ENCODE measurements around the gene CERS2.

Gene CERS2, protein sequence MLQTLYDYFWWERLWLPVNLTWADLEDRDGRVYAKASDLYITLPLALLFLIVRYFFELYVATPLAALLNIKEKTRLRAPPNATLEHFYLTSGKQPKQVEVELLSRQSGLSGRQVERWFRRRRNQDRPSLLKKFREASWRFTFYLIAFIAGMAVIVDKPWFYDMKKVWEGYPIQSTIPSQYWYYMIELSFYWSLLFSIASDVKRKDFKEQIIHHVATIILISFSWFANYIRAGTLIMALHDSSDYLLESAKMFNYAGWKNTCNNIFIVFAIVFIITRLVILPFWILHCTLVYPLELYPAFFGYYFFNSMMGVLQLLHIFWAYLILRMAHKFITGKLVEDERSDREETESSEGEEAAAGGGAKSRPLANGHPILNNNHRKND

DNA sequence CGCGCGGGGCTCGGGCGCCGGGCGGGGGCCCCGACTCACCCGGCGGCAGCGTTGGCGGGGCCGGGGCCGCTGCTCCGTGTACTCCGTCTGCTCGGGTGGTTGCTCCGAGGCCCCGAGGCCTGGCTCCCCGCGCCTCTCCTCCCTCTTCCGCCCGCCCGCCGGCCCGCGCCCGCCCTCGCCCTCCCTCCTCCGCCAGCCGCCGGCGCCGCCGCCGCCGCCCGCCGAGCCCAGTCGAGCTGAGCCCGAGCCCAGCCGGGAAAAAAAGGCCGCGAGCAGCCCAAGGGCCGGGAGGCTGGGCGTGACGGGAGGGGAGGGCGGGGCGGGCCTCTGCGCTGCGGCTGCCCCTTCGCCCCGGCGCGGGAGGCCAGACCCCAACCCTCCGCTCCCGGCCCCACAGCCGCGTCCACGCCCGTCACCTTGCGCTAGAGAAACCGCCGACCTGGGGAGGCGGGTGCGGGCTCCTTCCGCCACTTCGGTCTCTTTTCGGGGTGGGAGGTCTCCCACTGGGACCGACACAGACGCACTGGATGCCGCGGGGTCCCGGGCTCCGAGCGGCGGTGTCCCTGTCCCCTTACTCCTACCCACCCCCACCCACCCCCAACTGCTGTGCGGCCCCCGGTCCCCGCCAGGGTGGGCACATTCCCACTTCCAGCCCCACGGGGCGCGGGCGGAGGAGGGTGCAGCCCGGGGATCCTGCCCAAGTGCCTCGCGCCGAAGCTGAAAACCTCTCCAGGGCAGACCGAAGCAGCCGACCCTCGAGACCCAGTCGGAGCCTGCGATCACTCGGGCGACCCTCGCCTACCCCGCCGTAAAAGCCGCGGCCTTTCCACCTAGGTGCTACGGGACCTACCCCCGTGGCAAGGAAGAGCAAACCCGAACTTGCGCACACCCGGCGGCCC, at the start of gene CERS2:
CERS2 (minus strand) TSS at position 256 of the 899 bp plus-strand sequence. CDS start 5,745 bp downstream, outside the sequence.
- peak; percentile 80 for DNase-seq

DNA sequence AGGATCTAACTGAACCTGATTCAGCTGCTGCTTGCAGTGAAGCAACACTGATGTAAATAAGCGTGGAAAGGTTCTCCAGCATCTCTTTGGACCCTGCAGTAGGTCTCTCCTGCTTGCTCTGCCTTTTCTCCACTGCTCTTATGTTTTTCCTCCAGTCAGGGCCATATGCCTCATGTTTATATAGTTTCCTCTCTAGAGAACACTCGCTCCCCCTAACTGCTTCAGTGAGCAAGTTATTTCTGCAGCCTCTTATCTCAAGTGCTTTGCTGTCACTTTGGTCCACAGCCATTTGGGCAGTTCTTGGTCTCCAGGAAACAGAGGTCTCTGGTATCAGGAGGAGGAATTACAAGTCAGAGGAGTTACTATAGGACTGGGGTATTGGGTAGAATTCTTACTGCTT, 38.9 kb upstream of the CERS2 start:
- DNase-seq = no peak

DNA sequence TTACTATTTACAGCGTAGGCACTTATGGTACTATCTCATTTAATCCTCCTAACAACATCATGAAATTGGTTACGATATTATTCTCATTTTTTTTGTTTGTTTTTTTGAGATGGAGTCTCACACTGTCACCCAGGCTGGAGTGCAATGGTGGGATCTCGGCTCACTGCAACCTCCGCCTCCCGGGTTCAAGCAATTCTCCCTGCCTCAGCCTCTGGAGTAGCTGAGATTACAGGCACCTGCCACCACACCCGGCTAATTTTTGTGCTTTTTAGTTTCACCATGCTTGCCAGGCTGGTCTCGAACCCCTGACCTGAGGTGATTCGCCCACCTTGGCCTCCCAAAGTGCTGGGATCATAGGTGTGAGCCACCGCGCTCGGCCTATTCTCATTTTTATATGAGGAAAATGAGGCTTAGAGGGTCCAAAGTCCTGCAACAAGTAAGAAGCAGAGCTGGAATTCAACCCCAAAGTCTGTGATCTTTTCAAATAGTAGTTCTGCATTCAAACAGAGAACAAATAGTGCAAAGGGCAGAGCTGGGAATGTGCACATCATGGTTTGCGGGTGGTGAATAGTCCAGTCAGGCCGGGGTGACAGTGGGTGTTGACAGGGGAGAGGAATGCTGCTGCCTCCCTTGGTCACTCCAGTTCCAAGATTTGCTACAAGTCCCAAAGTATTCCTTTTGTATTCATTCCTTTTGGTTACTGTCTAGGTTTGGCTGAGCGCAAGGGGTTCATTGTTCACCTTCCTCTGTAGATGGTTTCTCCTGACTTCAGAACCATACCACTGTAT, 38.2 kb upstream of the CERS2 start:
- DNase-seq = no peak

DNA sequence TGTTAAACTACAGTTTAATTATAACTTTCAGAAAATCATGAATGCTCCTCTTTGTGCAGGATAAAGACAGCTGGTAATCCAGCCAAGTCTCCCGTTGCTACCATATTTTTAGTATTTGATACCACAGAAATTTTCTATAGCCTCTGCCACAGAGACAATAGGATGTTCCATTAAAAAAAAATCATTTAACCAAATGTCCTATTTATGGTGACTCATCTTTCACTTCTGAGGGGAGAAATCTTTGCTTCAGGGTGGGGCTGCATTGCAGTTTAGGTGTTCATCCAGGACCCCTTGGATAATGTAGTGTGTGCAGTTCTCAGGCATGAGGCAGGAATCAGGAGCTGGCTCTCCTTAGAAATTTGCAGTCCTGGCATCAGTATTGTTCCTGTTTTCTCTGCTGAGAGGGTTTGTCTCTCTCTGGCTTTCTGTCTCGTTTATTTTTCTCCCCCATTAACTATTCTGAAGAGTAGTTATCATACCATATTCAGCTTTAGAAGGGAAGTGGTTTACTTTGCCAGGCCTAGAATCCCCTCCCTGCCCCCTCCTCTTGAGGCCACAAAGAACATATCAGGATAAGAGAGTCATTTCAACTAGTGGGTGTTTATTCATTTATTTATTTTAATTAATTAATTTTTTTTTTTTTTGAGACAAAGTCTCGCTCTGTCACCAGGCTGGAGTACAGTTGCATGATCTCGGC, 36.7 kb upstream of the CERS2 start:
- no peak for DNase-seq

DNA sequence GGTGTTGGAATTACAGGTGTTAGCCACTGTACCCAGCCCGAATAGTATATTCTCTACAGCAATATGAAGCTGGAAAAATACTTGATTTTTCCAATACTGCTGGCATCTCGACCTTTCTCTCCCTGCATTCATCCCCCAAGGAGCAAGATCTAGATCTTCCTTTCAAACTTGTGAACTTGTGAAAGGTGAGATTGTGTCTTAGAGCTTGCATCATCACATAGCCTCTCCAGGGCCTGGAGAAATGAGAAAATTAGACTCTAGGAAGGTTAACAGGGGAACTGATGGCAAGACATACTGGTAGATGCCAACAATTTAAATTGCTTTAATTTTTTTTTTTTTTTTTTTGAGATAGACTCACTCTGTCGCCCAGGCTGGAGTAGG, 35.7 kb upstream of the CERS2 start:
- DNase-seq = no peak

DNA sequence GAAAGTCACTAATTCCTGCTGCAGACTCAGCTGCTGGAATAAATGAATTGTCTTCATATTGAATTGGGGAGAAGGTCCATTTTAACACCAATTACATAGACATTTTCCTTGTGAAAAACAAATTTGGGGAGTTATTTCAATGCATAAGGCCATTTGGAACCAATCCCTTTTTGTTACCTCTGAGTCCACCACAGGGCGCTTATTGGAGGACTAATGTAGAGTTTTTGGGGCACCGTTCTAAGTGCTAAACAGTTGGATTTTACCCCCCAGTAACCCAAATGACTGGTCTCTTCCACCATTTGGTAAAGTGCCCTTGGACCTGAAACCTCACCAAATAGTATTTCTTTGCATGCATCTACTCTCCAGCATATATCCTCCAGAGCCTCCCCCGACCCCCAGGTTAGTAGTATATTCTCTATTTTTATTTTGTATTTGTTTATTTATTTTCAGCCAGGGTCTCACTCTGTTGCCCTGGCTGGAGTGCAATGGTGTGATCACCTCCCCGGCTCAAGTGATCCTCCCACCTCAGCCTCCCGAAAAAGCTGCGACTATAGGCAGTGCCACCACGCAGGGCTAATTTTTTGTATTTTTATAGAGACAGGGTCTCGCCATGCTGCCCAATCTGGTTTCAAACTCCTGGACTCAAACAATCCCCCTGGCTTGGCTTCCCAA, 35.2 kb upstream of the CERS2 start:
- DNase-seq = no peak

DNA sequence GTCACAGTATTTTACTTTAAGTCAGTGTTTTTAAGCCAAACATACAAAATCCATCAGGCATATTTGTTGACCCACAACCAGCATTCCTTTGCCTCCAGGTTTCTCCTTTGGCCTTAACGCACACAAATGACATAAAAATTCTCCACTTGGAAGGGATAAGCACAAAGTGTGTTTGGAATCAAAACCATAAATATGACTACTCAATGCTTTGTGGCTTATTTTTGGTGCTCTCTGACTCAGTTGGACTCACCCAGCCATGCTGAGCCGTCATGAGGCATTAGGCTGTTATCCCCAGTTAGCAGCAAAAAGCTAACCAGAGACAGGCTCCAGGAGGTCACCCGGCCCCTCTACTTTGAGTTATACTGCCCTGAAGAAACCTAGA, 34.6 kb upstream of the CERS2 start:
- DNase-seq = no peak

DNA sequence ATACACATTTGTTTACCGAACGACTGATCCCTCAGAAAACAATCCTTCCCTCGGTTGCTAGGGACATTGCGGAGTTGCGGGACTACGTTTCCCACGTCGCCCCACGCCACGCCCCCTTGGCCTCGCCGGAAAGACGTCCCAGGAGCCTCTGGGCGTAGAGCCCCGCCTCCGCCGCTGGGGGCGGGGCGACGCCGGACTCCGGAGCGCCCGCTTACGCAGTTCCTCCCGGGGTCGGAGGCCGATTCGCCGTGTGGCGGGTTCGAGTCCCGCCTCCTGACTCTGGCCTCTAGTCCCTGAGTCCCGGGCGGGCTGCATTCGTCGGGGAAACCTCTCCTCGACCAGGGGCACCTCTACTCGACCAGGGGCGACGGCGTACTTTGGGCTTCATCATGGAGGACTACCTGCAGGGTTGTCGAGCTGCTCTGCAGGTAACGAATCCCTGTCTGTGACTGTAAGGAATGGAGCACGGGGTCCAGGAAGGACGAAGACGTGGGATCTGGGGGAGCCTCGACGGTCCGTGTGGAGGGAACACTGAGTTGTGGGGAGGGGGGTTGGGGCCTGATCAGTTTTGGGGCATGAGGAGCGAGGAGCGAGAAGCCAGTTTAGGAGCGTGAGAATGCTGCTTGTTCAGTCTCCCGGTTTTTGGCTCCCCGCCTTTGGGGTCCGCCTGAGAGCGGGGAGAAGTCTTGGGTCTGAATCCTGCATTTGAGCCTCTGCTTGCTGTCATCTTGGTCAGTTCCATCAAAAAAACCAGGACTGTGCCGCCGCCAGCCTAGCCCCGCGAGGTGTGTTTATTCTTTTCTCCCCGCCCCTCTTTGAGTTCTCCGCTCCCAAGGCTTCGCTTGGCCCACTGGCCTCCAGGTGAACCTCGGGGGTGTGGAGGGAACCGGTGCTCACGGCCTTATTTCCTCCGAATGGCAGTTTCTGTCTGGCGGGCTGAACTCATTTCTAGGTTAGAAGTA, 33.9 kb upstream of the CERS2 start, which contains the start of gene PRUNE1:
PRUNE1 (plus strand) TSS at position 206 of the 962 bp plus-strand sequence; CDS start at position 390, 184 bp downstream.
- peak; percentile 94 for DNase-seq

DNA sequence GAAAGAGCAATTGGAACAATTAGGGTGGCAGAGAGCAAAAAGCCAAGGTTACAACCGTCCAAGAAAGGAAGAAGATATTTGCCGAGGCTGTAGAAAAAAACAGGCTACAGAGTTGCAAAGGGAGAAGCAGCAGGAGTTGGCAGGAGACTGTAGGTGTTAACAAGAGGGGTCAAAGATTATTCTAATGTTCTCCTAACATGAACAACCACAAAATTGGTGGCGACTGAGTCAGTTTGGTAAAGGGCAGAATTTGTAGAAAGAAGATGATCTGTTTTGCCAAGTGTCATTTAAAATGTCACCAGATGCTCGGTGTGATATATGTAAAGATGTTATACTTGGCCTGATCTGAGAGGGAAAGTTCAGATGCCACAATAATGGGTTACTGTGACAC, 33.2 kb upstream of the CERS2 start:
- no peak for DNase-seq

DNA sequence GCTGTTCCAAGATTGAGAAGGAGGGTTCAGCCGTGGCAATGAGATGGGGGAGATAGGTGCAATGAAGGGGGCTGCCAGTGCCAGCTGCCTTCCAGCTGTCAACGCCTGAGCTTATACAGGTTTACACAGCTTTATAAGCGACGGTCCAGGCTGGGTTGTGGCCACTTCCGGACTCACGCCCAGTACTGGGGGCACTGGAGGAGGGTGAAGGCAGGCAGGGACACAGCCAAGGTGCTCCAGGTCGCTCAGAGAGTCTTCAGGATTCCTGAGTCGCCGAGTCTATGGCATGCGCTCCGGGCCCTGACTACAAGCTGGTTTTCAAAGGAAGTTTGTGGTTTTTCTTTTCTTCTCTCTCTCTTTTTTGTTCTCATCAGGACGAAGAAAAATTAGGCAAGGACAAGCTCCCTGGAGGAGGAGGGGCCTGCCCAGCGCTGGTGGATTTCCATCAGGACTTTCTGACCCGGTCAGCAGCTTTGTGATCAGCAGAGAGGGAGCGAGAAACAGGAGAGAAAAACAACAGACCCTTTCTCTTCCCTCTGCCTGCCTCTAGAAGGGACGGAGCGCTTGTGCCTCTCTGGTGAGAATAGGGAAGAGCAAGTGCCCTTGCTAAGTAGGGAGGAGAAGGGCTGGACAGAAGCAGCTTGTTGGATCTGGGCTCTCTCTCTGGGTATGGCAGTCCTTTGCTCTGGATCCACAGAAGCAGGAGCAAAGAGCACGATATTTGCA, 31.9 kb upstream of the CERS2 start, which contains the start of gene MINDY1:
MINDY1 (minus strand) TSS at position 576 of the 726 bp plus-strand sequence. CDS start 4,285 bp downstream, outside the sequence.
- peak; percentile 54 for DNase-seq

DNA sequence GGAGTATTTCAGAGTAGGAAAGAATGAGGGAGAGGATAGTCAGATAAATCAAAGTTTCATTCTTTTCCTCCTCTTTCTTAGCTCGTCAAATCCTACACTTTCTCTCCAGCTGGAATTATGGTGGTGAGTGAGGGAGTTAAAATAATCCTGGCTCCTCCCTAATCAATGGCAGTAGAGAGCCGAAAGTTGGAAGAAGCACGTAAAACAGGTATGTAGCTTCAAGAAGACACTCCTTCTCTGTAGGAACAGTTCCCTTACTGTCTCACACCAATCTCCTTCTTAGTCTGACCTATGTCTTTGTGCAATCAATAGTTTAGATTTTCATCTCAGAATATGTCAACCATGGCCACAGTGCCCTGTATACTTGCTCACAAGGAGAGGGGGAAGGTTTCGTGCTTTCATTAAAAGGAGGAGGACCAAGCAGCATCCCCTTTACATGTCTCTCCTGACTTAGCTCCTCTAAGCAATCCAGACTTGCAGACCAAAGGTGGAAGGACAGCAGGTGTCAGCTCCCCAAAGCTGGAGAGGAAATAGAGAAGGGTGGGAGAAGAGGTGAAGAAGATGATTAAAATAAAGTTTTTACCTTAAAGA, 31.2 kb upstream of the CERS2 start:
- no peak for DNase-seq

DNA sequence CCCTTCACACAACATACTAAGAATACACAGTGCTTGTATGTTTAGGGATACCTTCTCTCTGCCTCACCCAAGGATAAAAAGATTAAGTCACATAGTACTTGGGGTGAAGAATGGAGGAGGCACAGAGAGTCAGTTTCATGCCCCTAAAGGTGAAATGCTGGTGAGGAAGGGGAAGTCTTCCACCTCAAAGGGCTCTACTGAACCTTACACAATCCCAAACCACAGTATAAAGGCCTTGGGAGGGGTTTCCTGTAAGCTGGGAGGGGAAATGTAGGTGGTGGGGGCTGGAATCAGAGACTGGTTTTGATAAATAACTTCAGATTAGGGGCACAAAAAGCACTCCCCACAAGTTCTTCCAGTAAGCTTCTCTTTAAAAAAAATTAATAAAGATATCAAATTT, 28.5 kb upstream of the CERS2 start:
- DNase-seq = no peak

DNA sequence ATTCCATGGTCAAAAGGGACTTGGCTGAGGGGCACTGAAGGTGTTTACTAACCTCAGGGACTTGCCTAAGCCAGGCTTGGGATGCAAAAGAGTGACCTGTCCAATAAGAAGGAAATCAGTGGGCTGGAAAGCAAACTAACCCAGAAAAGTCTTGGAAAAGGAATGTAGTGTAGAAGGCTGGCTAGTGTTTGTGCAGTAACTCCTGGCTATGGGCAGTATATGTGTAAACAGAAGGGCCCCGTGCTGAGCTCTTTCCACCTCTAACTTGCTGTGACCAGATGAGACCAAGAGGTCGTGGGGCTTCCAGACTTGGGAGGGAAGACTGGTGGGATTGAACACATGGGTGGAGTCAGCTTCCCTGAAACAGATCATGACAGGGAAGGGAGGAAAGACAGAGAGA, 28.0 kb upstream of the CERS2 start:
- no peak for DNase-seq

DNA sequence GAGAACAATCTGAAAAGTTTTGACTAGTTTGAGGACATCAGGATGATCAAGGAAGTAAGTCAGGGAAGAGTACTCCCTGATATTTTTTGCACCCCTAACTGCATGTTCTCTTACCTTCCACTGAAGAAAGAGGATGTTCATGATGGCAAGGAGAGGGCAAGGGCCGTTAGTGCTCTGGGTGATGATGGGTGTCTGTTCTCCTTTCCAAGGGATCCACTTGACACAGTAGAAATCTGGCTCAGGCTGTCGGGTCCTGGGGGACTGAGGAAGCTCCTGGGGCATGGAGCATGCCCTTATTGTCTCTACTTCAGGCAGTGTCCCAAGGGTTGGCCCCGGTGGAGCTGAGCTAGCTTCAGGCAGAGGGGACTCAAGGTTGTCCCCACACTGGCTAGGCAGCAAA, 27.4 kb upstream of the CERS2 start:
- no peak for DNase-seq

DNA sequence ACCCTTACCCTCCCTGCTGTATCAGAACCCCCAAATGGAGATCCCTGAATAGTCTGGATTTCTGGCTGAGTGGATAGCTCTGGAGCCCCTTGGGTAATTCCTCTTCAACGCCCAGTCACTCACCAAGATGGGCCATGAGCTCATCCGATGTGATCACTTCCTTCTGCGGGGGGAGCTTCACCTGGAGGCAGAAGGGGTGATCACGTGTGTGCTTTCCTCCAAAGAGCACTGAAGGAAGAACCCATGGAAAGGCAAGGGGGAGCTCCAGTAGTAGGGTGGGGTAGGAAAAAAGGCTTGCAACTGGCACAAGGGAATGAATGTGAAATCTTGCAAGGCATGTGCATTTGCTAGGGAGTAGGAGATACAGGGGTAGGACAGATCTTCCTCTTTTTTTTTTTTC, 27.0 kb upstream of the CERS2 start:
- no peak for DNase-seq

DNA sequence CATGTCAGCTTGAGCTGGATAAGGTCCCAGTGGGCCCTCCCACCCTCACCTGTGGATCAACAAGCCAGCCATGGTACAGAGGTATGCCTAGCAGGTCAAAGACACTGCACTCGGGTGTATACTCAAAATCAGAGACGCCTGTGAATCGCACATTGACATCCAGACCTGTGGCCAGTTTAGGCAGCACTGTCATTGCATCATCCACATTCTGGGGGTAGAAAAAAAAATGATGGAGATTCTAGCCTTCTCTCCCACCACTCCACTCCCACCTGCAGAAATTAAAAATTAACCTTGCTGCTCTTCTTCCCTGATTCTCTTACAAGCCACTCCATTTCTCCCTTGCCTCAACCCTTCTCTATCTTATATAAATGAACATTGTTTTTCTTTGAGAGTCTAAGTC, 25.8 kb upstream of the CERS2 start:
- DNase-seq = no peak

DNA sequence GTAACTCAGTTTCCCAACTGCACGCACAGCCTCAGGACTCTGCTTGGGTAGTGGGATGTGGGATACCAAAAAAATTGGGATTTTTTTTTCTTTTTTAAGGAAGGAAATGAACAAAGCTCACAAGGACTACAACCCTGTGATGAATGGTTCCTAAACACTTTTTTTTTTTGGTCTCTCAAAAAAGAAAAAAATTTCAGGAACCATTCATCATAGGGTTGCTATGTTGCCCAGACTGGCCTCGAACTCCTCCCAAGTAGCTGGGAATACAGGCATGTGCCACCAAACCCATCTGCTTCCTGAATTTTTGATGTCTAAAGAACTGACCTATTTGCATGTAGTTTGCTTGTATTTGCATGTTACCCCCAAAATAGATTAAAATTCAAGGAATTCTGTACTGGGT, 25.3 kb upstream of the CERS2 start:
- DNase-seq = no peak

DNA sequence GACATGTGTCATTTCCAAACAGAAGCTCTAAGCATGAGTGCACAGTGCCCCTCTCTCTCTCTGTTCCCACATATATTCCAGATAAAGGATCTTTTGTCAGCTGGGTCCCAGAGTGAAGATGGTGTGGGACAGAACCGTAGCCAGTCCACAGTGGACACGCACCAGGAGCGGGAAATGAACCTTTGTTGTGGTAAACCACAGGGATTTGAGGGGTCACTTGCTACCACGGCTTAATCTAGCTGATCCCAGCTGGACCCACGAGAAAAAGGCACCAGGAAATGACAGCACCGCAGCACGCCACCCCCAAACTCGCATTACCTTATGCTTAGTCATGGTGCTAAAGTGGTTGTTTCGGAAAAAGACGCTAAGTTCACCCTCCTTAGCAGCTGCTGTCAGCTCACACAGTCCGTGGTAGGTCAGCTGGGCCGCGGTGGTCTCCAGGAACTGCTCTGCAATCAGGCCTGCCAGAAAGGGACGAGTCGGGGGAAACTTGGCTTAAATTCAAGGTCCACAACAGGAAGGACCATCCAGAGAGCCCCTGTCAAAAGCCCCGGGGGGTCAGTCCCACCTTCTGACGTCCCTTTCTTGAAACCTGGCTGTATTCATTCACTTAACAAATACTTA, 24.5 kb upstream of the CERS2 start:
- no peak for DNase-seq

DNA sequence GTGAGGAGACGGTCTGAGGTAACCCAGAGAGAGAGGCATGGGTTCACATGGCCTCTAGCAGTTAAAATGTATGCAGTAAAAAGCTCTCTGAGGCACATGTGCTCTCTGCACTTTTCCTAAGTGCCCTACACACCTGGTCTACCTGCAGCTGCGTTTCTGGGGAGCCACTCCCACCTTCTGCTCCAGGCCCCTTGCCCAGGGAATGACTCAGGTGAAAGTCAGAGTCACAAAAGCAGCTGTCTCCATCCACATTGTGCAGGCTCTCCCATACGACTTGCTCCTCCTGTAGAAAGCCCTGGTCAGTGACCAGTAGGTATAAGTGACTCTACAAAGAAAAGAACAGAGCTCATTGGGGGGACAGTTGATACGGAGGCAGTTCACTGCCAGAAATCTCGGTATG, 23.3 kb upstream of the CERS2 start:
- no peak for DNase-seq
